HepG2 (cell line): ENCODE data around the gene KRT34.

Source experiments
- ATF4 ChIP-seq, 2 experiments: fragments of 450-650 bp in 1 of 2; sonication (generic) in 1 of 2; formaldehyde crosslinking; IDR thresholded peaks; 2 replicates each; pipeline versions ENCODE4 v1.5.0 to v1.8.0; 2020 to 2022; ENCODE audit warnings: mild to moderate bottlenecking in 1 of 2, missing genetic modification reagents in 1 of 2
- CTCF ChIP-seq: sonication (generic); formaldehyde crosslinking; IDR thresholded peaks from 2 replicates; pipeline ENCODE4 v1.5.0; 2020; ENCODE audit warnings: mild to moderate bottlenecking, missing genetic modification reagents, moderate library complexity
- KDM2A ChIP-seq: sonication (generic); formaldehyde crosslinking; IDR thresholded peaks from 2 replicates; pipeline ENCODE4 v1.4.0; 2020; ENCODE audit warnings: low read depth, missing genetic modification reagents, borderline replicate concordance
- MAZ ChIP-seq, 2 experiments: sonication (generic) in 1 of 2; formaldehyde crosslinking in 1 of 2; IDR thresholded peaks; 2 replicates each; pipeline versions ENCODE4 v1.5.0 to v1.6.1; 2012 to 2020; ENCODE audit warnings: low read depth in 2 of 2, mild to moderate bottlenecking in 2 of 2, borderline replicate concordance in 1 of 2, improper control_type of control experiment in 1 of 2, low read length in 1 of 2, missing genetic modification reagents in 1 of 2, moderate library complexity in 1 of 2
- POLR2AphosphoS5 ChIP-seq: IDR thresholded peaks from 2 replicates; pipeline ENCODE4 v1.6.1; 2012; ENCODE audit warnings: low read depth, low read length
- SMC3 ChIP-seq: IDR thresholded peaks from 2 replicates; pipeline ENCODE4 v1.6.1; 2011; ENCODE audit warnings: low read length, improper control_type of control experiment
- ZNF770 ChIP-seq: sonication (generic); formaldehyde crosslinking; IDR thresholded peaks from 2 replicates; pipeline ENCODE4 v1.5.0; 2020; ENCODE audit warnings: mild to moderate bottlenecking, missing genetic modification reagents
- ZNF878 ChIP-seq: sonication (generic); formaldehyde crosslinking; IDR thresholded peaks from 2 replicates; pipeline ENCODE4 v1.8.1; 2023; ENCODE audit warnings: mild to moderate bottlenecking, missing genetic modification reagents, moderate library complexity
- ZSCAN29 ChIP-seq: sonication (generic); formaldehyde crosslinking; conservative IDR thresholded peaks from 2 replicates; pipeline ENCODE4 v1.4.0; 2020; ENCODE audit warnings: mild to moderate bottlenecking, missing genetic modification reagents

GRCh38 chr17:41429667-41430066, 47.6 kb upstream of the KRT34 start:
- TF ChIP-seq ZSCAN29 (CRISPR knock-in tag) (no peak), ATF4 (CRISPR knock-in tag; IDR thresholded peaks at IDR 0.05) (no peak), SMC3 (no peak), MAZ (IDR thresholded peaks at IDR 0.05; ENCODE audit: borderline replicate concordance, low read depth, low read length) (no peak), MAZ (CRISPR knock-in tag; IDR thresholded peaks at IDR 0.05; ENCODE audit: low read depth) (no peak), POLR2AphosphoS5 (no peak), CTCF (CRISPR knock-in tag) (no peak), ZNF770 (CRISPR knock-in tag) (no peak), KDM2A (CRISPR knock-in tag) (no peak), ZNF878 (CRISPR knock-in tag) (no peak)
